Measurements from ENCODE around the gene SAFB2.

The SAFB2 gene

GRCh38 chr19:5541456-5541855, 81.1 kb downstream of the SAFB2 start:
- no peak for TF ChIP-seq CTCF (IDR thresholded peaks at IDR 0.05)
- no peaks in the 10 kb centered on the region for H3K36me3 ChIP-seq (ENCODE audit: control insufficient read depth, insufficient read depth, low read length)
- no peak overlapping the region for H3K27ac ChIP-seq
- H3K4me3 ChIP-seq (ENCODE audit: low read depth, low read length): no peak overlapping the region
- no peaks in the 10 kb centered on the region for H3K79me2 ChIP-seq
- no peaks in the 10 kb centered on the region for H3K4me1 ChIP-seq
- H3K4me2 ChIP-seq (ENCODE audit: low read length): no peak overlapping the region
- H3K9ac ChIP-seq: no peak overlapping the region
- H3K9me3 ChIP-seq (ENCODE audit: control insufficient read depth, low read length): no peaks in the 10 kb centered on the region
- no peaks in the 10 kb centered on the region for H3K27me3 ChIP-seq (ENCODE audit: control insufficient read depth, insufficient read depth, low read length)
- no peak overlapping the region for H2AFZ ChIP-seq

- H3K9ac ChIP-seq: no peak overlapping the region
- no peak overlapping the region for H3K4me3 ChIP-seq (ENCODE audit: low read depth, low read length)
- no peak overlapping the region for H2AFZ ChIP-seq
- no peaks in the 10 kb centered on the region for H3K36me3 ChIP-seq (ENCODE audit: control insufficient read depth, insufficient read depth, low read length)
- no peak for TF ChIP-seq CTCF (IDR thresholded peaks at IDR 0.05)
- no peaks in the 10 kb centered on the region for H3K79me2 ChIP-seq
- no peak overlapping the region for H3K4me2 ChIP-seq (ENCODE audit: low read length)
- H3K9me3 ChIP-seq (ENCODE audit: control insufficient read depth, low read length): no peaks in the 10 kb centered on the region
- no peaks in the 10 kb centered on the region for H3K4me1 ChIP-seq
- H3K27ac ChIP-seq: no peak overlapping the region
- H3K27me3 ChIP-seq (ENCODE audit: control insufficient read depth, insufficient read depth, low read length): no peaks in the 10 kb centered on the region
Observed at GRCh38 chr19:5540208-5540607, 82.4 kb downstream of the SAFB2 start.

- H3K9me3 ChIP-seq (ENCODE audit: control insufficient read depth, low read length): no peaks in the 10 kb centered on the region
- no peaks in the 10 kb centered on the region for H3K36me3 ChIP-seq (ENCODE audit: control insufficient read depth, insufficient read depth, low read length)
- TF ChIP-seq CTCF (IDR thresholded peaks at IDR 0.05): no peak
- H3K27me3 ChIP-seq (ENCODE audit: control insufficient read depth, insufficient read depth, low read length): no peaks in the 10 kb centered on the region
- no peaks in the 10 kb centered on the region for H3K79me2 ChIP-seq
- no peak overlapping the region for H3K27ac ChIP-seq
- no peak overlapping the region for H3K9ac ChIP-seq
- no peaks in the 10 kb centered on the region for H3K4me1 ChIP-seq
- H3K4me3 ChIP-seq (ENCODE audit: low read depth, low read length): no peak overlapping the region
- H2AFZ ChIP-seq: no peak overlapping the region
- H3K4me2 ChIP-seq (ENCODE audit: low read length): no peak overlapping the region
Observed at GRCh38 chr19:5537870-5538269, 84.7 kb downstream of the SAFB2 start.
